COR-L47 (cell line): ENCODE measurements around the gene HEPH.
"Not testable (repeated sequence)": the region's sequence is repeated elsewhere in the genome, so short reads cannot be mapped to it uniquely, and the experiment has no call there.

Source experiments
- DNase-seq: peaks from one replicate; lab custom pipeline; 2025; lab: John Stamatoyannopoulos, UW

Gene HEPH

GRCh38 chrX:66232296-66232695 lies 68.2 kb downstream of the HEPH start:
- no peak for DNase-seq

- DNase-seq, result no peak
Measured at GRCh38 chrX:66233209-66233608, 69.2 kb downstream of the HEPH start.

GRCh38 chrX:66233904-66234303 lies 69.9 kb downstream of the HEPH start:
- DNase-seq, result not testable (repeated sequence)

GRCh38 chrX:66255359-66255967 lies 91.4 kb downstream of the HEPH start:
- no peak for DNase-seq

GRCh38 chrX:66262807-66263206 lies 98.8 kb downstream of the HEPH start:
- DNase-seq, result no peak
